Testis (tissue), 2 donors: Measurements from ENCODE around the gene TKFC.

Experiments used
- POLR2A ChIP-seq: fragments of 450-650 bp; IDR thresholded peaks from one replicate; pipeline ENCODE4 v1.6.1; 2017; ENCODE audit warnings: antibody characterized with exemption, mild to moderate bottlenecking, moderate library complexity
- TF ChIP-seq, protein P1 (sequence below), 3 experiments: fragments of 450-650 bp in 2 of 3; fragments of 200-600 bp in 1 of 3; sonication (generic) in 1 of 3; IDR thresholded peaks; one replicate each; pipeline ENCODE4 v1.5.1; 2016 to 2019; ENCODE audit warnings: antibody characterized with exemption in 3 of 3, mild to moderate bottlenecking in 2 of 3, moderate library complexity in 1 of 3

DNA sequence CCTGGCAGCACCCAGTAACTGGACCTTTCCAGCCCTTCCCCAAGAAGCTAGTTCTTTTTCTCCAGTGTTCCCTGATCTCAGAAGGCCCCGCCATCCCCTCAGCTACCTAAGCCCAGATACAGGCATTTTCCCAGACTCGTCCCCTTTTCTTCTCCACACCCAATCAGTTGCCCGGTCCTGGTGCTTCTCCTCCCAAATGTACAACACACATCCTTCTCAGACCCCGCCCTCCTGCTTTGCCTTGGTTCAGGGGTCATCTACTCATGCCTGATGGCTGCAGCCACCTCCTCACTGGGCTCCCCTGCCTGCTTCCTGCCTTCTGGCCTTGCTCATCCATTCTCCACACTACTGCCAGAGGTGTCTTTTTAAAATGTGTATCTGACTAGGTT is 6.5 kb downstream of the TKFC start:
- no peak for TF ChIP-seq POLR2A
- TF ChIP-seq, protein P1, sequence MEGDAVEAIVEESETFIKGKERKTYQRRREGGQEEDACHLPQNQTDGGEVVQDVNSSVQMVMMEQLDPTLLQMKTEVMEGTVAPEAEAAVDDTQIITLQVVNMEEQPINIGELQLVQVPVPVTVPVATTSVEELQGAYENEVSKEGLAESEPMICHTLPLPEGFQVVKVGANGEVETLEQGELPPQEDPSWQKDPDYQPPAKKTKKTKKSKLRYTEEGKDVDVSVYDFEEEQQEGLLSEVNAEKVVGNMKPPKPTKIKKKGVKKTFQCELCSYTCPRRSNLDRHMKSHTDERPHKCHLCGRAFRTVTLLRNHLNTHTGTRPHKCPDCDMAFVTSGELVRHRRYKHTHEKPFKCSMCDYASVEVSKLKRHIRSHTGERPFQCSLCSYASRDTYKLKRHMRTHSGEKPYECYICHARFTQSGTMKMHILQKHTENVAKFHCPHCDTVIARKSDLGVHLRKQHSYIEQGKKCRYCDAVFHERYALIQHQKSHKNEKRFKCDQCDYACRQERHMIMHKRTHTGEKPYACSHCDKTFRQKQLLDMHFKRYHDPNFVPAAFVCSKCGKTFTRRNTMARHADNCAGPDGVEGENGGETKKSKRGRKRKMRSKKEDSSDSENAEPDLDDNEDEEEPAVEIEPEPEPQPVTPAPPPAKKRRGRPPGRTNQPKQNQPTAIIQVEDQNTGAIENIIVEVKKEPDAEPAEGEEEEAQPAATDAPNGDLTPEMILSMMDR (IDR thresholded peaks at IDR 0.05) = no peak
